Brain microvascular endothelial cell (primary cell): ENCODE measurements around the gene MACROD2.

Experiments used
- DNase-seq: peaks from one replicate; pipeline ENCODE4 v3.0.0-alpha.2; 2020
- H3K27ac ChIP-seq: fragments of 250-450 bp; sonication (Bioruptor Pico); 2 replicates; pipeline ENCODE4 v1.5.1; 2020; ENCODE audit warnings: mild to moderate bottlenecking, moderate library complexity
- H3K27me3 ChIP-seq: fragments of 250-450 bp; sonication (Bioruptor Pico); replicated peaks from 2 replicates; pipeline ENCODE4 v1.5.1; 2020; ENCODE audit warnings: mild to moderate bottlenecking
- H3K36me3 ChIP-seq: fragments of 250-450 bp; sonication (Bioruptor Pico); replicated peaks from 2 replicates; pipeline ENCODE4 v1.5.1; 2020; ENCODE audit warnings: mild to moderate bottlenecking
- H3K4me3 ChIP-seq: 2 replicates; pipeline ENCODE4 v1.5.1; 2011; ENCODE audit warnings: low read depth, mild to moderate bottlenecking, control low read depth, low read length, moderate library complexity
- in situ Hi-C: cut with HindIII; loops from 2 replicates; pipeline ENCODE4 v1.10.0; 2017; ENCODE audit warnings: low sequenced_read_pairs, low pct_ligation_motif_present
- TF ChIP-seq, protein P1 (sequence below): IDR thresholded peaks from 2 replicates; pipeline ENCODE4 v1.5.1; 2011; ENCODE audit warnings: low read depth, mild to moderate bottlenecking, moderate library complexity, low read length, control low read depth, inconsistent platforms; ENCODE audit errors: missing control alignments

Gene MACROD2

DNA sequence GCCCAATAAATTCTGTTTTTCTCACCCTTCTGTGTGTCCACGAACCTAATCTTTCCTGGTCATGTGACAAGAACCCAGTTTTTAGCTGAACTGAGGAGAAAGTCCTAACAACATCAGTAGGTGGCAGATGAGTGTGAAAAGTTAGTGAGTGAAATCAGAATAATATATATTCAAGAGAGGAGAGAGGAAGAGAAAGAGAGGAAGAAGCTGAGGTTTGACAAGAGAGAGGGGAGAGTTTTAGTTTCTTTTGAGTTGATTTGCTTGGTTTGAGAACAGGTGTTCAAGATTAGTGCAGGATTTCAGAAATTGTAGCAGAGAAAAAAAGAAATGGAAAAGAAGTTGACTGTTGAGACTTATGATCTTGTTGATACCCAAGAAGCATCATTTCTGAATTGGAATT lies 1272.6 kb downstream of the MACROD2 start:
- no peak for DNase-seq
- Histone ChIP-seq H3K36me3 (no peaks in the 10 kb centered on the region), H3K27ac (no peak overlapping the region), H3K4me3 (no peak overlapping the region), H3K27me3 (no peaks in the 10 kb centered on the region)
- TF ChIP-seq, protein P1, sequence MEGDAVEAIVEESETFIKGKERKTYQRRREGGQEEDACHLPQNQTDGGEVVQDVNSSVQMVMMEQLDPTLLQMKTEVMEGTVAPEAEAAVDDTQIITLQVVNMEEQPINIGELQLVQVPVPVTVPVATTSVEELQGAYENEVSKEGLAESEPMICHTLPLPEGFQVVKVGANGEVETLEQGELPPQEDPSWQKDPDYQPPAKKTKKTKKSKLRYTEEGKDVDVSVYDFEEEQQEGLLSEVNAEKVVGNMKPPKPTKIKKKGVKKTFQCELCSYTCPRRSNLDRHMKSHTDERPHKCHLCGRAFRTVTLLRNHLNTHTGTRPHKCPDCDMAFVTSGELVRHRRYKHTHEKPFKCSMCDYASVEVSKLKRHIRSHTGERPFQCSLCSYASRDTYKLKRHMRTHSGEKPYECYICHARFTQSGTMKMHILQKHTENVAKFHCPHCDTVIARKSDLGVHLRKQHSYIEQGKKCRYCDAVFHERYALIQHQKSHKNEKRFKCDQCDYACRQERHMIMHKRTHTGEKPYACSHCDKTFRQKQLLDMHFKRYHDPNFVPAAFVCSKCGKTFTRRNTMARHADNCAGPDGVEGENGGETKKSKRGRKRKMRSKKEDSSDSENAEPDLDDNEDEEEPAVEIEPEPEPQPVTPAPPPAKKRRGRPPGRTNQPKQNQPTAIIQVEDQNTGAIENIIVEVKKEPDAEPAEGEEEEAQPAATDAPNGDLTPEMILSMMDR, result no peak
- in situ Hi-C loops, result no loop called here

- no peak for DNase-seq
- Histone ChIP-seq H3K27me3 (no peaks in the 10 kb centered on the region), H3K36me3 (no peaks in the 10 kb centered on the region), H3K27ac (no peak overlapping the region), H3K4me3 (no peak overlapping the region)
- TF ChIP-seq, protein P1, result no peak
- in situ Hi-C loops, result no loop called here
Measured at GRCh38 chr20:15278041-15278440, 1282.7 kb downstream of the MACROD2 start.

GRCh38 chr20:15287329-15287728 lies 1292.0 kb downstream of the MACROD2 start:
- TF ChIP-seq, protein P1, result no peak
- in situ Hi-C loops, result no loop called here
- H3K4me3 ChIP-seq, result no peak overlapping the region

GRCh38 chr20:15288106-15288505 lies 1292.8 kb downstream of the MACROD2 start:
- in situ Hi-C loops, result no loop called here
- no peak for DNase-seq
- TF ChIP-seq, protein P1, result no peak
- H3K27me3 ChIP-seq, result no peaks in the 10 kb centered on the region
- H3K4me3 ChIP-seq, result no peak overlapping the region
- no peak overlapping the region for H3K27ac ChIP-seq
- no peaks in the 10 kb centered on the region for H3K36me3 ChIP-seq

More at GRCh38 chr20:15287329-15287728, 1292.0 kb downstream of the MACROD2 start:
- Histone ChIP-seq H3K36me3 (no peaks in the 10 kb centered on the region), H3K27ac (no peak overlapping the region), H3K27me3 (no peaks in the 10 kb centered on the region)
- no peak for DNase-seq

GRCh38 chr20:15289337-15289736 lies 1294.0 kb downstream of the MACROD2 start:
- no peak for DNase-seq
- Histone ChIP-seq H3K27me3 (no peaks in the 10 kb centered on the region), H3K36me3 (no peaks in the 10 kb centered on the region), H3K4me3 (no peak overlapping the region), H3K27ac (no peak overlapping the region)
- TF ChIP-seq, protein P1, result no peak
- in situ Hi-C loops, result no loop called here

GRCh38 chr20:15292405-15292804 lies 1297.1 kb downstream of the MACROD2 start:
- Histone ChIP-seq H3K27ac (no peak overlapping the region), H3K27me3 (no peaks in the 10 kb centered on the region), H3K4me3 (no peak overlapping the region), H3K36me3 (no peaks in the 10 kb centered on the region)
- in situ Hi-C loops, result no loop called here
- TF ChIP-seq, protein P1, result no peak
- no peak for DNase-seq
